Neural progenitor cell (in vitro differentiated cells): ENCODE measurements around the gene DPM1. TPM values are rescaled to one million over a fixed set of nuclear protein-coding genes. Genes with fewer than 3 reads are reported as not detected.
A peak's percentile ranks its signal among the peaks of the same experiment; 100 is the strongest.

Experiments used
- DNase-seq: peaks from one replicate; pipeline ENCODE4 v3.0.0-alpha.2; 2016; ENCODE audit warnings: low spot score
- H2AFZ ChIP-seq: fragments of 200-600 bp; sonication (generic); replicated peaks from 2 replicates; pipeline ENCODE4 v1.6.1; 2016; ENCODE audit warnings: antibody characterized with exemption
- H3F3A ChIP-seq: fragments of 200-600 bp; sonication (generic); 2 replicates; pipeline ENCODE4 v1.6.1; 2016; ENCODE audit warnings: antibody characterized with exemption, low read depth
- H3K27ac ChIP-seq: fragments of 200-600 bp; sonication (generic); 2 replicates; pipeline ENCODE4 v1.5.1; 2016; ENCODE audit warnings: mild to moderate bottlenecking
- H3K27me3 ChIP-seq: fragments of 200-600 bp; sonication (generic); 2 replicates; pipeline ENCODE4 v1.6.1; 2016; ENCODE audit warnings: mild to moderate bottlenecking, moderate library complexity
- H3K36me3 ChIP-seq: fragments of 200-600 bp; sonication (generic); 2 replicates; pipeline ENCODE4 v1.5.1; 2016
- H3K4me1 ChIP-seq: fragments of 200-600 bp; sonication (generic); 2 replicates; pipeline ENCODE4 v1.6.1; 2016; ENCODE audit warnings: mixed run types
- H3K4me2 ChIP-seq: fragments of 200-600 bp; sonication (generic); 2 replicates; pipeline ENCODE4 v1.6.1; 2016
- H3K4me3 ChIP-seq: fragments of 200-600 bp; sonication (generic); 2 replicates; pipeline ENCODE4 v1.5.1; 2016
- H3K79me2 ChIP-seq: fragments of 200-600 bp; sonication (generic); 2 replicates; pipeline ENCODE4 v1.6.1; 2016; ENCODE audit warnings: low read depth
- H3K9ac ChIP-seq: fragments of 200-600 bp; sonication (generic); 2 replicates; pipeline ENCODE4 v1.6.1; 2016
- H3K9me3 ChIP-seq: fragments of 200-600 bp; sonication (generic); 2 replicates; pipeline ENCODE4 v1.5.1; 2016; ENCODE audit warnings: low read depth
- H4K20me1 ChIP-seq: fragments of 200-600 bp; sonication (generic); 2 replicates; pipeline ENCODE4 v1.6.1; 2016; ENCODE audit warnings: low read depth
- H3K27ac Mint-ChIP-seq: 3 replicates; pipeline ENCODE4 v1.8.0; 2021; ENCODE audit warnings: mixed read lengths
- H3K27me3 Mint-ChIP-seq: 2 replicates; pipeline ENCODE4 v1.8.0; 2022; ENCODE audit warnings: low read depth, mild to moderate bottlenecking, inconsistent platforms, moderate library complexity, mixed read lengths; ENCODE audit not compliant: insufficient read depth
- H3K36me3 Mint-ChIP-seq: 3 replicates; pipeline ENCODE4 v1.8.0; 2021; ENCODE audit warnings: mixed read lengths
- H3K4me1 Mint-ChIP-seq: 3 replicates; pipeline ENCODE4 v1.8.0; 2021; ENCODE audit warnings: mixed read lengths
- H3K4me3 Mint-ChIP-seq: 3 replicates; pipeline ENCODE4 v1.8.0; 2021; ENCODE audit warnings: mild to moderate bottlenecking, moderate library complexity, mixed read lengths
- H3K9me3 Mint-ChIP-seq: 3 replicates; pipeline ENCODE4 v1.8.0; 2020; ENCODE audit warnings: mixed read lengths
- EZH2 ChIP-seq: fragments of 200-600 bp; sonication (generic); IDR thresholded peaks from 2 replicates; pipeline ENCODE4 v1.6.1; 2017; ENCODE audit warnings: antibody characterized with exemption, mild to moderate bottlenecking, moderate library complexity
- EZH2phosphoT487 ChIP-seq: fragments of 200-600 bp; sonication (generic); IDR thresholded peaks from 2 replicates; pipeline ENCODE4 v1.6.1; 2017; ENCODE audit warnings: antibody characterized with exemption
- total RNA-seq: library from RNA; depleted of rRNA; stranded (reverse); fragments of >200 nt; gene quantifications from 2 replicates; pipeline ENCODE4 v1.2.3, GENCODE V29; 2015; ENCODE audit warnings: low replicate concordance
- TF ChIP-seq, protein P1 (sequence below): fragments of 200-600 bp; sonication (generic); IDR thresholded peaks from 2 replicates; pipeline ENCODE4 v1.5.1; 2017; ENCODE audit warnings: antibody characterized with exemption, mild to moderate bottlenecking

Gene DPM1
- total RNA-seq, 1 donor from 2014 or later = 173 TPM

DNA sequence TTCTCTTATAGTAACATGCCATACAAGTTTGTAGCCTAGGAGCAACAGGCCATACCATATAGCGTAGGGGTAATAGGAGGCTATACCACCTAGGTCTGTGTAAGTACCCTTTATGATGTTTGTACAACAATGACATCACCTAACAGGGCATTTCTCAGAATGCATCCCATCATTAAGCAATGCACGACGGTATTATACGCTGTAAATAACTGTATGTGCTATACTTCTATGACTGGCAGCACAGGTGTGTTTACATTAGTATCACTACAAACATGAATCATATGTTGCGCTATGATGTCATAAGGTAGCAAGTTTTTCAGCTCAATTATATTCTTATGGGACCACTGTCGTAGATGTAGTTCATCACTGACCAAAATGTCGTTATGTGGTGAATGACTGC is 58.1 kb downstream of the DPM1 start:
- Mint-ChIP-seq H3K27ac (no peak overlapping the region), H3K9me3 (no peaks in the 10 kb centered on the region), H3K4me3 (no peak overlapping the region), H3K4me1 (peaks cover 3% of the 10 kb centered on the region), H3K27me3 (peaks cover 2% of the 10 kb centered on the region), H3K36me3 (peaks cover 30% of the 10 kb centered on the region)
- Histone ChIP-seq H3K4me1 (no peaks in the 10 kb centered on the region), H3K36me3 (peaks cover 39% of the 10 kb centered on the region), H3K27me3 (no peaks in the 10 kb centered on the region), H3K79me2 (peaks cover 100% of the 10 kb centered on the region), H3K9me3 (no peaks in the 10 kb centered on the region), H3K4me3 (no peak overlapping the region), H3K27ac (no peak overlapping the region), H3K4me2 (no peak overlapping the region), H4K20me1 (peaks cover 97% of the 10 kb centered on the region), H3K9ac (no peak overlapping the region), H2AFZ (no peak overlapping the region), H3F3A (peaks cover 41% of the 10 kb centered on the region)
- TF ChIP-seq EZH2phosphoT487 (no peak), EZH2 (no peak)
- TF ChIP-seq, protein P1, sequence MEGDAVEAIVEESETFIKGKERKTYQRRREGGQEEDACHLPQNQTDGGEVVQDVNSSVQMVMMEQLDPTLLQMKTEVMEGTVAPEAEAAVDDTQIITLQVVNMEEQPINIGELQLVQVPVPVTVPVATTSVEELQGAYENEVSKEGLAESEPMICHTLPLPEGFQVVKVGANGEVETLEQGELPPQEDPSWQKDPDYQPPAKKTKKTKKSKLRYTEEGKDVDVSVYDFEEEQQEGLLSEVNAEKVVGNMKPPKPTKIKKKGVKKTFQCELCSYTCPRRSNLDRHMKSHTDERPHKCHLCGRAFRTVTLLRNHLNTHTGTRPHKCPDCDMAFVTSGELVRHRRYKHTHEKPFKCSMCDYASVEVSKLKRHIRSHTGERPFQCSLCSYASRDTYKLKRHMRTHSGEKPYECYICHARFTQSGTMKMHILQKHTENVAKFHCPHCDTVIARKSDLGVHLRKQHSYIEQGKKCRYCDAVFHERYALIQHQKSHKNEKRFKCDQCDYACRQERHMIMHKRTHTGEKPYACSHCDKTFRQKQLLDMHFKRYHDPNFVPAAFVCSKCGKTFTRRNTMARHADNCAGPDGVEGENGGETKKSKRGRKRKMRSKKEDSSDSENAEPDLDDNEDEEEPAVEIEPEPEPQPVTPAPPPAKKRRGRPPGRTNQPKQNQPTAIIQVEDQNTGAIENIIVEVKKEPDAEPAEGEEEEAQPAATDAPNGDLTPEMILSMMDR = no peak
- DNase-seq = no peak

DNA sequence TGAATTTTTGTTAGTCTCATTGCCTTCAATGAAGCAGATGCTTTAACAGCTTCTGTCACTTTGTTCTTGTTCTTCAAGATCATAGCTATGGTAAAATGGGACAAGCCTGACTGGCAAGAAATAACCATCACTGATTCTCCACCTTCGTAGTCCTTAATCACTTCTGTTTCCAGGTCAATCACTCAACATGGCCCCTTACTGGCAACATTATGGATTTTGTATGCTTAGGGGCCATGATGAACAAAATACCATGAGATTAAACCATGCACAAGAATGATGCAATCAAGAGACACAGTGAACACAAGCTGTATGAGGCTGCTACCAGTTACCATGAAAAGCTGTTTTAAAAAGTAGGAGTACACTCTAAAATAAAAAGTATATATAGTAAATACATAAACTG is 59.9 kb downstream of the DPM1 start:
- no peak for DNase-seq
- Histone ChIP-seq H2AFZ (no peak overlapping the region), H3F3A (peaks cover 28% of the 10 kb centered on the region), H3K27ac (no peak overlapping the region), H4K20me1 (peaks cover 97% of the 10 kb centered on the region), H3K4me2 (no peak overlapping the region), H3K4me3 (no peak overlapping the region), H3K27me3 (no peaks in the 10 kb centered on the region), H3K4me1 (no peaks in the 10 kb centered on the region), H3K9me3 (no peaks in the 10 kb centered on the region), H3K36me3 (peaks cover 48% of the 10 kb centered on the region), H3K9ac (no peak overlapping the region), H3K79me2 (peaks cover 100% of the 10 kb centered on the region)
- Mint-ChIP-seq H3K27me3 (peaks cover 2% of the 10 kb centered on the region), H3K36me3 (peaks cover 38% of the 10 kb centered on the region), H3K9me3 (no peaks in the 10 kb centered on the region), H3K4me3 (no peak overlapping the region), H3K4me1 (no peaks in the 10 kb centered on the region), H3K27ac (no peak overlapping the region)
- TF ChIP-seq, protein P1 = no peak
- TF ChIP-seq EZH2 (no peak), EZH2phosphoT487 (no peak)

DNA sequence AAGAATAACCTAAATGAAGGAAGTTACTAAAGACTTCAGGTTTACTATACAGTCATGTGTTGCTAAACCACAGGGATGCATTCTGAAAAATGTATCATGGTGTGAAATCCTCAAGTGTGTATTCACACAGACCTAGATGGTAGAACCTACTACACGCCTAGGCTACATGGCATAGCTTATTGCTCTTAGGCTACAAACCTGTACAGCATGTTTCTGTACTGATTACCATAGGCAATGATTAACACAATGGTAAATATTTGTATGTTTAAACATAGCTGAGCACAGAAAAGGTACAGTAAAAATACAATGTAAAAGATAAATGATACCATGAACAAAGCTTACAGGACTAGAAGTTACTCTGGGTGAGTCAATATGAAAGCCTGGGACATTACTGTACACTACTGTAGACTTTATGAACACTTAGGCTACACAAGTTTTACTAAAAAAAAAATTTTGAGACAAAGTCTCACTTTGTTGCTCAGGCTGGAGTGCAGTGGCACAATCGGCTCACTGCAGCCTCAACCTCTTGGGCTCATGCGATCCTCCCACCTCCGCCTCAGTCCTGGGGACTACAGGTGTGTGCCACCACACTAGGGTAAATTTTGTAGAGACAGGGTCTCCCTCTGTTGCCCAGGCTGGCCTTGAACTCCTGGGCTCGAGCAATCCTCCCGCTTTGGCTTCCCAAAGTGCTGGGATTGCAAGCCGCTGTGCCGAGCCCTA is 63.1 kb downstream of the DPM1 start:
- no peaks in the 10 kb centered on the region for H3K9me3 ChIP-seq
- no peak for TF ChIP-seq EZH2phosphoT487
- TF ChIP-seq EZH2 = no peak
- TF ChIP-seq, protein P1 = no peak
- H3K27me3 ChIP-seq = no peaks in the 10 kb centered on the region
- no peak for DNase-seq
- no peak overlapping the region for H2AFZ ChIP-seq
- no peak overlapping the region for H3K4me2 ChIP-seq
- peaks cover 94% of the 10 kb centered on the region for H4K20me1 ChIP-seq
- Mint-ChIP-seq H3K27ac (no peak overlapping the region), H3K36me3 (peaks cover 48% of the 10 kb centered on the region), H3K9me3 (no peaks in the 10 kb centered on the region), H3K4me1 (no peaks in the 10 kb centered on the region), H3K4me3 (no peak overlapping the region), H3K27me3 (peaks cover 5% of the 10 kb centered on the region)
- H3F3A ChIP-seq = peaks cover 30% of the 10 kb centered on the region
- no peak overlapping the region for H3K9ac ChIP-seq
- H3K4me3 ChIP-seq = no peak overlapping the region
- H3K4me1 ChIP-seq = no peaks in the 10 kb centered on the region
- peaks cover 100% of the 10 kb centered on the region for H3K79me2 ChIP-seq
- H3K36me3 ChIP-seq = peaks cover 41% of the 10 kb centered on the region
- peak overlapping the region; percentile 29 for H3K27ac ChIP-seq
